Inflammatory macrophage (primary cell): ENCODE measurements around the gene ARMC8.
"Not testable (repeated sequence)": the region's sequence is repeated elsewhere in the genome, so short reads cannot be mapped to it uniquely, and the experiment has no call there.

Experiments used
- DNase-seq, 2 donors: peaks; one replicate each; pipeline ENCODE4 v3.0.0-alpha.2; 2020 to 2022
- total RNA-seq, 18 experiments: gene quantifications; one replicate each; lab custom pipeline; 2026; ENCODE audit warnings: mixed read lengths in 6 of 18, inconsistent platforms in 2 of 18; lab: John Stamatoyannopoulos, UW

ARMC8 gene
- 46.9 to 116 (median 75.9) reads per million in 18 experiments for total RNA-seq

DNA sequence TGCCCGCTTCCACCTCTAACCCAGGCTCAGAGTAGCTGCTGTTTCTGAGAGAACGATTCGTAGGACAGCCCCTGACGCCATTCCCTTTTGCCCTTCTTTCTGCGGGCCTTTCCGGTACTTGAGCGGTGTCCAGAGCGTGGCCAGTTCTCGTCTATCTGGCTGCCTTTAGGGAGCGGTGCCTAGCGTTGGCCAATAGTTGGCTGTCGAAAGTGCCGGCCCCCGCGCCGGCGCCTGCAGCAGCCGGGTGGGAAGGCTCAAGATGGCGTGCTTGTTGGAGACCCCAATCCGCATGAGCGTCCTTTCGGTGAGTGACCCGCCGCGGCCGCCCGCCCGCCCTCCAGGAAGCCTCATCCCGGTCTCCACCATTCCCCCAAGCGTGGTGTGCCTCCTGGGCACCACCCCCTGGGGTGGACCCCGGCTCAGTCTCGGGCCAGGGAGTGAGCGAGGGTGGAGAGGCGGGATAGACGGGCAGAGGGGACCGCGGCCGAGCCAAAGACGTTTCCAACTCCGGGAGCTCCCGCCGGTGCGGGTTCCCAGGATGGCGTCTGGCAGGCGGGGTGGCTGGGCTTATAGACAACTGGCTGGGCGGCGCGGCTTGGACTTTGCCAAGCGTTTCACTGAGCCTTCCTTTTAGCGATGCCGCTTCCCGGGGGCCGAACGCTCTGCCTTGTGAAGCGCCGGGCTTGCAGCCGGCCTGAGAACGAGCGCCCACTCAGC is at the start of gene ARMC8:
ARMC8 (plus strand) TSS at position 6 of the 717 bp plus-strand sequence; CDS start at position 260, 254 bp downstream.
- peak in 1 of 2 donors; percentile 56 for DNase-seq

GRCh38 chr3:138137861-138138260 is 49.2 kb upstream of the ARMC8 start:
- peak; percentile 29 to 51 for DNase-seq

- peak in 1 of 2 donors; percentile 78 for DNase-seq
These were observed 47.4 kb upstream of the ARMC8 start for GRCh38 chr3:138139691-138140090.

GRCh38 chr3:138140940-138141339 is 46.2 kb upstream of the ARMC8 start:
- no peak for DNase-seq

GRCh38 chr3:138142181-138142580 is 44.9 kb upstream of the ARMC8 start:
- DNase-seq: not testable (repeated sequence)

DNA sequence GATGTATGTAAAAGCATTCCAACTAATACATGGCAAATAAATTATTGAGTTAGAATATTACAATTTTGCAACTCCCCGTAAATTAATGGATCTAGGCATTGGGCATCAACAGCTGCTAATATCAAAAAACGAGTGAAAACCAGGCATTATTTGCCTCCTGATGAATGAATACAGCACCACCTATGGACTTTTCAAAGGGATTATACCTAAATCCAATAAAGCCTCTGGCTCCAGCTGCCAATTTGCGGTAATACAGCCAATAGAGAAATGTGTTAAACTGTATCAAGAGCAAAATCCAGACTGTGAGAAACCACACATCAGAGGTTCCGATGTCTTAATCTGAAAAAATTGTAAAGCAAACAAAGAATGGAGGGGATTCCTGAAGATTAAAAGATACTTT is 38.6 kb upstream of the ARMC8 start:
- DNase-seq: peak; percentile 35 to 39

DNA sequence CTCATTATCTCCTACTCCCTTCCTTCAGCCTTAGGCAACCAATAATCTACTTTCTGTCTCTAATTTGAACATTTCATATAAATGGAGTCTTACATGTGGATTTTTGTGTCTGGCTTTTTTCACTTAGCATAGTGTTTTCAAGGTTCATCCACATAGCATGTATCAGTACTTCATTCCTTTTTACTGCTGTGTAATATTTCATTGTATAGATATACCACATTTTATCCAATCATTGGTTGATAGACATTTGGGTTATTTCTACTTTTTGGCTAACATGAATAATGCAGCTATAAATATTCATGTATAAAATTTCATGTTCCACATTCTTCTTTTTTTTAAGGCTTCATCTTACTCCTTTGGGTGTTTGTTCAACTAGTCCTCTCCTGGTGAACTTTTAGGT is 32.6 kb upstream of the ARMC8 start:
- DNase-seq: no peak

- DNase-seq: no peak
These were observed 29.4 kb upstream of the ARMC8 start for GRCh38 chr3:138157743-138158142.

DNA sequence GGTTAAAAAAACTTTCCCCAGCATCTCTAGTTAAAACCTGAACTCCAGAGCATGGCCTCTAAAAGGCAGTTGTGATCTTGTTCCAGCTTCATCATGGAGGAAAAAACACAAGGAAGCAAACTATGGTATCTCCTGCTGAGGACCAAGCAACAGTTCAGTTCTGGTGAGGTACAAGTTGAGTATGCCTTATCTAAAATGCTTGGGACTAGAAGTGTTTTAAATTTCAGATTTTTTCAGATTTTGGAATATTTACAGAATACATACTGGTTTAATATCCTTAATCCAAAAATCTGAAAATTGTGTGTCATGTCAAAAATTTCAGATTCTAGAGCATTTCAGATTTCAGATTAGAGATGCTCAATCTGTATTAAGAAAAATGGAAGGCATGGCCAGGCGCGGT is 22.0 kb upstream of the ARMC8 start:
- DNase-seq: no peak

DNA sequence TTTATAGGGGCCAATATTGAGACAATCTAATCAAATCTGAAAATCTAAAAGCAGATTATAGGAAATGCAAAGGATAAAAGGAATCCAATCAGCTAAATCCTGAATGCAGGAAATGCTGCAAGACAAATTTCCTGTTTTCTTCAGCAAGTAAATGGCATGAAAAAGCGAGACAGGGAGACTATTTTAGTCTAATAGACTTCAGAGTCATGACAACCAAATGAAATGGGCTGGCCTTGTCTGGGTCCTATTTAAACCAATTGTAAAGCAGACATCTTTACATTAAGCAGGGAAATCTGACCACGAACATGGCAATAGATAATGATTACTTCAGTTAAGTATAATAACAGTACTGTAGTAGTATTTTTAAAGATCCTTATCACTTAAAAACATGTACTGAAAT is 14.5 kb upstream of the ARMC8 start:
- DNase-seq: no peak

DNA sequence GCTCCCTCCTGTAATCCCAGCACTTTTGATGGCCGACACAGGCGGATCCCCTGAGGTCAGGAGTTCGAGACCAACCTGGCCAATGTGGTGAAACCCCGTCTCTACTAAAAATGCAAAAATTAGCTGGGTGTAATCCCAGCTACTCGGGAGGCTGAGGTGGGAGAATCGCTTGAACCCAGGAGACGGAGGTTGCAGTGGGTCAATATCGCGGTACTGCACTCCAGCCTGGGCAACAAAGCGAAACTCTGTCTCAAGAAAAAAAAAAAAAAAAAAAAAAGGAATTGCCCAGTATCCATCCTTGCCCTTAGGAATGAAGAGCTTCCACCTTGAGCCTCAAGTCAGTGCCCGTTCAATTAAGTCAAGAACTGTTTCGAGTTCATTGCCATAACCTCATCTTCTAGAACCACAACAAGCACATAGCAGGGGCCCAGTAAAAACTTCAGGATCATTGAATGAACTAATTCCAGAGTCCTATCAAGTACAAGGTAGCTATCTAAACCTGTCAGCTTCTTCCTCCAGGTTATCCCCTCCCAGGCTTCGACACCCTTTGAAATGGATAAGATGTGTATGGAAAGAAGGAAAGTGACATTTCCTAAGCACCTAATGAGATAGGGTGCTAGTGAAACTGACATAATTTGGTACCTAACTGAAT is 13.2 kb upstream of the ARMC8 start:
- no peak for DNase-seq

- peak; percentile 85 to 89 for DNase-seq
These were observed 12.5 kb upstream of the ARMC8 start, which contains the start of gene DBR1 for GRCh38 chr3:138174421-138175131. Gene DBR1 (minus strand): TSS chr3:138174921. CDS start chr3:138174795, 126 bp downstream.

DNA sequence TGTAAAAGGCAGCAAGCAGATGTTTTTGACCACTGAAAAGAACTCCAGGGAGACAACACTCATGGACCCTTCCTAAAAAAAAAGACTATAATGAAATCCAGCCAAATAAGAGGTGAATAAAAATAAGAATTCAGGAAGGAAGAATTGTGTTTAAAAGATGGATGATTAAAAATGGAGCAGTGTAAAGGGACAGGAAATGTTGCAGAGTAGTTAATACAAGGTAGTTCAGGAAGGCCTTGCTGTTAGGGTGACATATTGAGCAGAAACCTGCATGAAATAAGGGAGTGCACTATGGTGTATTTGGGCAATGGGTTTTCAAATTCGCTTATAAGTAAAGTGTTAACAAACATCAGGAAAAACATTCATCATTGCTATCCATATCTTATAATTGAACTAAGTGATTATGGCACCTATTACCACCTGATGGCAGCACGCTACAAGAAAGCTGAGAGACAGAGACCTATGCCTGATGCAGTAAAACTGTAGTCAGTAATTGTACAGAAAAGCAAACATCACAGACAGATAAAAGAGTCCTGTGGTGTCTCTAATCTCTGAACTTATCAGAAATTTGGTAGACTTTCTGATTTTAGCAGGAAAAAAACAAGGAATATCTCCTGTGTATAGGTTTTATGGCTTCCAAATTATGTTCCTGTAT is 6.6 kb upstream of the ARMC8 start:
- DNase-seq: peak; percentile 21 to 32

- no peak for DNase-seq
These were observed 2.1 kb upstream of the ARMC8 start for GRCh38 chr3:138184994-138185393.

DNA sequence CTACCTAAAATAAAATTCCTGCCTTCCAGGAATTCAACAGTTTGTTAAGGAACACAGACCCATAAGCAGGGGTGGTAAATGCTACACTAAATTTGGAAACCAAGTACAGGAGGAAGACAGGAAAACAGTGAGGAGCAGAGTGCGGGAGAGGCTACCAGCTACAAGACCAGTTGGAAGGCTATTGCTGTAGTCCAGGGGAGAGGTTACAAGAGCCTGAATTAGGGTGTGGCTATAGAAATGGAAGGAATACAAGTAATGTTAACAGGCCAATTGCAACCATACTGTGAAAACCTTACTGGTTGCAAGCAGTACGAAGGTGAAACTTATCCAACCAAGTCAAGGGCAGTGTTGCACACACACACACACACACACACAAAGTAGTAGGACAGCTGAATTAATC is 880 bp upstream of the ARMC8 start:
- DNase-seq: peak in 1 of 2 donors; percentile 12

GRCh38 chr3:138186803-138187295 is 252 bp upstream of the ARMC8 start:
- peak; percentile 93 for DNase-seq

DNA sequence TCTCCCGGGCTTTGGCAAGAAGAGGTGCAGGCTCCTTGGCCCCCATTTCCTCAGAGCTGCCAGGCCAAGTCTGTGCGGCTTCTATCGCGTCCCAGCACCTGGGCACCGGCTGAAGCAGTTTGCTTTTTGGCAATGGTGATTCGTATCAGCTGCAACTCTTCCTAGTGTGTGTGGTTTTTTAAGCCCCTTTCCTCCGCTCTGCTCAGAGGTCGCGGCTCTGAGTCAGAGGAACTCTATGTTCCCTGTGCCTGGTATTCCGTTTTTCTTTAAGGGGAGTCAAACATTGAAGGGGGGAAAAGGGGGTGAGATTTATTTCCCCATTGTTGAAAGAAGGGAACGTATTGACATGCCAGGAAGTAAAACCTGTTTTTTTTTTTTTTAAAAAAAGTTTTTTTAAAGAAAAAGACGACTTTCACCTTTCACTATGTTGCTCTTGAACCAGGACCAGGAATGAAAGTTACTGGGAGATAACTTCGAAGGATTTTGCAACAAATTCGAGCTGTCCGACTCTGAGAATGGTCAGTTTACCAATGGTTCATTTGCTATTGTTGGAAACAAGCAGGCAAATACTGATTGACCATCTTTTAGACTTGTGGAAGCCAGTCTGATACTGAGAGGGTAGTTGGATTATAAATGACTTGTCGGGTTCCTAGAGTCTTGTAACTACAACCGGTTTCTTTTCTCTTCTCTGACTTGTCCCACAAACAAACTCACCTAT is 1.1 kb downstream of the ARMC8 start:
- peak in 1 of 2 donors; percentile 31 for DNase-seq

DNA sequence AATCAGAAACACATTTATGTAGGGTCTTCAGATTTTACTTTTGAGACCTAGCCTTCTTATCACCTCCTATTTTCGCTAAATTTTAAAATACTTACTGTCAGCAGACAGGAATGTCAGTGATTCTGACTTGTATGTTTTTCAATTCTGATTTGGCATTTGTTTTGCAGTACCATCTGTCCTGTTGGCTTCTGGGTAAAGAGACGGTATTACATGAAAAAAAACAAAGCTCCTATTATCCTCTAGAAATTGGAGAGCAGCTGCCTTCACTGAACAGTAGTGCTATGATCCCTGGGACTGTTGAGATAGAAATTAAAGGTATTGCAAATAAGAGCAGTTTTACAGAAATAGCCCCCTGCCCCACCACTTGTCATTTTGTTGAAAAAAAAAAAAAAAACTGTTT is 8.4 kb downstream of the ARMC8 start:
- DNase-seq: no peak

DNA sequence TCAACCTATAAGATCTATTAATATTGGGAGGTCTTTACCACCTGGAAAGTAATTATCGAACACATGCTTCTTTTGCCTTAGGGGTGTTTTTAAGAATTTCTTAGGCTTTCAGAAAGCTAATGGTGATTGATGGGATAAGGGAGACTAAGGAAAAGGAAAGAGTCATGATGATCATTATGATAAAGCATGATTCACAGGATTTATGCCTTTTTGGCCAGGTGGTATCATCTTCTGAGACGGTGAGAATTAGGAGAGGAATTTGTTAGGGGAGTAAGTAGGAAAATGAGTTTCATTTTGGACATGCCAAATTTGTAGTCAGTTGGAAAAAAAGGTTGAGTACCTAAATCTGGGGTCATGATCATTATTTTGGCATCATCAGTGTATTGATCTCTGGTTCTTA is 8.9 kb downstream of the ARMC8 start:
- DNase-seq: no peak

DNA sequence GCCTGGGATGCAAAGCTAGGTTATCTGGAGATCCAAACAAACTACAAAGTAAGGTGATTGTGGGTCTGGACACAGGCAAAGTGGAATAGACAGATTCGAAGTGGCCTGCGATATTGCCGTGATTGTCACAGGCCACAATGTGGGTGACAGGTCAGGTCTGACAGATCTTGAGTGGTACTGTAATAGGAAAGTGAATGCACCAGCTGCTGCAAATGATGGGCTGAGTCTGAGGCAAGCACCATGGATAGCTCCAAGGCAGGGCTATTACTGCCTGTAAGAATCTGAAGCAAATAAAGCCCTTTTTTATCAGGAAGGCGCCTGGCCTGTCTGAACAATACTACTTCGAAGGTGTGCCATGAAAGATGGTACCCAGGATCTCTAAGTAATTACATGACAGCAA is 10.0 kb downstream of the ARMC8 start:
- no peak for DNase-seq

DNA sequence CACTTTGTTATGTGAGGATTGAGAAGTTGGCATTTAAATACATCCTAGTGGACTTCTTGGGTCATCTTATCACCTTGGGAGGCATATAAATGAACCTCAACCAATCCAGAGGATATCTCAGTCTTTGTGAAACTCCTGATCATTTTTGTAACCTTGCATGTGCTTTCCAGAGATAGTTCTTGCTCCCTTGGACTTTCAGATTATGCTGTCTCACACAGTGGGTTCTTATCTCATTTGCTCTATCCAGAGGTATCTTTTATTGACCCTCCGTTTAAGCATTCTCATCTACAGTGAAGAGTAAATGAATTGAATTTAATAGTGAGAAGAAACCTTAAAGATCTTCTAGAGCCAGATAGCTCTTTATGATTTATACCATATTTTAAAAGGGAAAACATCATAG is 10.4 kb downstream of the ARMC8 start:
- no peak for DNase-seq

DNA sequence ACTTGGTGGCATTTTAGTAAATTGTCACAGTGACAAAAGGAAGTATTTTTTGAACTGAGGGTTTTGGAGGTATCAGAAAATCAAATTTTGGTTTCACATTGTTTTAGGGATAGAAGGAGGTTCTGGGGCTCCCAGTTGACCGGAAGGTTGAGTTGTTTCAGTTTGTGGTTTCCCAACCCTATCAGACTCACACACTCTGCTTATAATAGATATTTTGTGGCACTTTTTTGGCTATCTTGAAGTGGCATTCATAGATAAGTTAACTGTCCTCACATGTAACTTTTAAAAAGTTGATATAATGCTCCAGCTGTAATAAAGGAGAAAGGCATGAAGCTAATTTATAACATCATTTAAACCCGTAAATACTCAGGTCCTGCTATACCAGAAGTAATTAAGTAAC is 12.8 kb downstream of the ARMC8 start:
- DNase-seq: no peak
